ENCODE results near the gene RIMOC1. TPM values are rescaled to one million over a fixed set of nuclear protein-coding genes. Genes with fewer than 3 reads are reported as not detected.

The RIMOC1 gene
- total and polyA plus RNA-seq, 2 of the 8 experiments (the other 6 are each of a cell fraction or from before 2014, with no cell fraction given): 20.6 to 35.1 TPM

GRCh38 chr5:41951224-41951623, 47.1 kb downstream of the RIMOC1 start:
- Histone ChIP-seq H3K18ac (ENCODE audit: extremely low read depth, low read length) (no peak overlapping the region), H3K4me2 (ENCODE audit: insufficient read depth in 1 of 2, low read depth in 2 of 2, low read length in 2 of 2) (no peak overlapping the region), H3K4me1 (replicated peaks in 1 of 4; ENCODE audit: control insufficient read depth in 3 of 4, insufficient read depth in 4 of 4, low read length in 3 of 4) (0 out of 7 replicates have a peak, but pooled peaks cover 0 to 3% (median 0%) of the 10 kb centered on the region in 4 experiments), H3K23me2 (ENCODE audit: low read depth, low read length) (no peaks in the 10 kb centered on the region), H2BK15ac (ENCODE audit: low read length) (no peak overlapping the region), H4K5ac (ENCODE audit: insufficient read length, low read depth, low read length) (no peak overlapping the region), H2AK5ac (ENCODE audit: low read depth, low read length) (no peak overlapping the region), H3K56ac (replicated peaks; ENCODE audit: insufficient read length, low read depth, low read length) (no peak overlapping the region), H2BK5ac (ENCODE audit: low read depth, low read length) (no peak overlapping the region), H3K4ac (replicated peaks; ENCODE audit: insufficient read length, low read depth, low read length) (no peak overlapping the region), H3K27ac (ENCODE audit: low read depth, low read length) (no peak overlapping the region), H3K9ac (replicated peaks in 1 of 4; ENCODE audit: extremely low read depth in 1 of 4, low read depth in 3 of 4, low read length in 3 of 4) (no peak overlapping the region), H2BK120ac (replicated peaks; ENCODE audit: low read depth, low read length) (no peak overlapping the region), H2BK20ac (ENCODE audit: low read length) (no peak overlapping the region), H3K27me3 (replicated peaks in 1 of 4; ENCODE audit: control insufficient read depth in 3 of 4, extremely low read depth in 1 of 4, insufficient read depth in 3 of 4, low read length in 3 of 4) (no peaks in the 10 kb centered on the region), H3K36me3 (ENCODE audit: control insufficient read depth in 2 of 4, insufficient read depth in 4 of 4, low read length in 3 of 4) (no peaks in the 10 kb centered on the region), H2BK12ac (ENCODE audit: low read depth, low read length) (no peak overlapping the region), H3K79me2 (ENCODE audit: control insufficient read depth in 1 of 2, insufficient read depth in 2 of 2, low read length in 2 of 2) (no peaks in the 10 kb centered on the region), H3K9me3 (ENCODE audit: insufficient read depth in 2 of 2, low read depth in 1 of 2, low read length in 1 of 2) (peaks cover 0 to 2% of the 10 kb centered on the region in 2 experiments; a peak in 1 of 4 replicates), H3K79me1 (ENCODE audit: low read depth, low read length) (no peaks in the 10 kb centered on the region), H2AFZ (ENCODE audit: low read length) (no peak overlapping the region), H4K20me1 (replicated peaks in 1 of 2; ENCODE audit: control insufficient read depth in 1 of 2, insufficient read depth in 2 of 2, low read length in 2 of 2) (no peaks in the 10 kb centered on the region), H4K91ac (replicated peaks; ENCODE audit: insufficient read length, low read length) (no peak overlapping the region), H3K23ac (ENCODE audit: insufficient read length) (no peak overlapping the region), H3K4me3 (ENCODE audit: extremely low read depth in 1 of 4, insufficient read depth in 2 of 4, low read depth in 3 of 4, low read length in 4 of 4) (no peak overlapping the region), H4K8ac (ENCODE audit: extremely low read depth, insufficient read depth, low read length) (no peak overlapping the region), H3K14ac (ENCODE audit: insufficient read length) (no peak overlapping the region)
- no peak for DNase-seq (ENCODE audit: low read depth in 1 of 2, low spot score in 2 of 2)
- no peak for FAIRE-seq
- CTCF ChIA-PET (ENCODE audit: partially characterized antibody): no interaction called here
- POLR2A ChIA-PET (ENCODE audit: partially characterized antibody): no interaction called here
- 84% methylated on average over 3 of the region's 3 CpGs; no CpG with 5 or more reads in 1 of the 2 experiments for WGBS, 2 experiments (ENCODE audit: extremely low coverage in 1 of 2, insufficient coverage in 1 of 2, insufficient read length in 1 of 2, insufficient replicate concordance in 2 of 2, low coverage in 1 of 2, low lambda C conversion rate in 2 of 2, missing lambda C conversion rate in 1 of 2)
- TF ChIP-seq CHD1 (IDR thresholded peaks at IDR 0.05; ENCODE audit: low read depth, low read length) (no peak), CTBP2 (IDR thresholded peaks at IDR 0.05; ENCODE audit: borderline replicate concordance, insufficient read depth, insufficient read length, low read length) (no peak), EGR1 (IDR thresholded peaks at IDR 0.05; ENCODE audit: borderline replicate concordance, low read depth, low read length) (no peak), SP2 (IDR thresholded peaks at IDR 0.05; ENCODE audit: low read length) (no peak), RXRA (IDR thresholded peaks at IDR 0.05; ENCODE audit: insufficient read depth, low read depth, low read length) (no peak), EP300 (IDR thresholded peaks at IDR 0.05; ENCODE audit: borderline replicate concordance in 1 of 2, low read depth in 2 of 2, low read length in 2 of 2) (no peak), SP1 (IDR thresholded peaks at IDR 0.05; ENCODE audit: low read depth, low read length) (no peak), TAF7 (optimal IDR thresholded peaks at IDR 0.05; ENCODE audit: borderline replicate concordance, low read depth, low read length) (no peak), RFX5 (IDR thresholded peaks at IDR 0.05; ENCODE audit: borderline replicate concordance, low read depth, low read length) (no peak), MAX (IDR thresholded peaks at IDR 0.05) (no peak), EZH2 (IDR thresholded peaks at IDR 0.05; ENCODE audit: low read depth, low read length, severe bottlenecking) (no peak), RBBP5 (IDR thresholded peaks at IDR 0.05; ENCODE audit: borderline replicate concordance, low read depth, low read length) (no peak)

Measured in H1 (cell line).